ENCODE data around the gene CBR4.
"Not testable (repeated sequence)": the region's sequence is repeated elsewhere in the genome, so short reads cannot be mapped to it uniquely, and the experiment has no call there.

Gene CBR4

DNA sequence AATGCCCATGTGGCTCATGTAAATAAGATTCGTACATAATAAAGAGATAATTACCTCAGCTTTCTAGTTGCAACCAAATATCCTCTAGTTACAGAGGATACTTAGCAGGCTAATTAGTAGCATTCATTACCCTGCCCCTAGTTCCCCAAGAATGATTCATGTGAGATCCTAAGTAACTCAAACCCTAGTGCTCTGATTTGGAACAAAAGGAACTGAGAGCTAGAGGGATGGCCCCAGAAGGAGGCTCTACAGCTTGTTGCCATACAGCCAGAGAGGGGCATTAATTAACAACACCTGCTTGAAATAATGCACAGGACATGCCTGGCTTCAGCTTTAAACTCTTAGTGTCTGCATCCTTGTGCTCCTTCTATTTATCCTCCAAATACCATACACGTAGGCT is 32.6 kb upstream of the CBR4 start:
- H3K4me3 ChIP-seq (replicated peaks; ENCODE audit: low read depth, low read length) = no peak overlapping the region
- TF ChIP-seq, protein P1, sequence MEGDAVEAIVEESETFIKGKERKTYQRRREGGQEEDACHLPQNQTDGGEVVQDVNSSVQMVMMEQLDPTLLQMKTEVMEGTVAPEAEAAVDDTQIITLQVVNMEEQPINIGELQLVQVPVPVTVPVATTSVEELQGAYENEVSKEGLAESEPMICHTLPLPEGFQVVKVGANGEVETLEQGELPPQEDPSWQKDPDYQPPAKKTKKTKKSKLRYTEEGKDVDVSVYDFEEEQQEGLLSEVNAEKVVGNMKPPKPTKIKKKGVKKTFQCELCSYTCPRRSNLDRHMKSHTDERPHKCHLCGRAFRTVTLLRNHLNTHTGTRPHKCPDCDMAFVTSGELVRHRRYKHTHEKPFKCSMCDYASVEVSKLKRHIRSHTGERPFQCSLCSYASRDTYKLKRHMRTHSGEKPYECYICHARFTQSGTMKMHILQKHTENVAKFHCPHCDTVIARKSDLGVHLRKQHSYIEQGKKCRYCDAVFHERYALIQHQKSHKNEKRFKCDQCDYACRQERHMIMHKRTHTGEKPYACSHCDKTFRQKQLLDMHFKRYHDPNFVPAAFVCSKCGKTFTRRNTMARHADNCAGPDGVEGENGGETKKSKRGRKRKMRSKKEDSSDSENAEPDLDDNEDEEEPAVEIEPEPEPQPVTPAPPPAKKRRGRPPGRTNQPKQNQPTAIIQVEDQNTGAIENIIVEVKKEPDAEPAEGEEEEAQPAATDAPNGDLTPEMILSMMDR (IDR thresholded peaks at IDR 0.05; ENCODE audit: low read length, missing control alignments) = no peak
- DNase-seq (ENCODE audit: low read depth) = no peak

- TF ChIP-seq, protein P1 (IDR thresholded peaks at IDR 0.05; ENCODE audit: low read length, missing control alignments) = no peak
- no peak overlapping the region for H3K4me3 ChIP-seq (replicated peaks; ENCODE audit: low read depth, low read length)
- no peak for DNase-seq (ENCODE audit: low read depth)
Measured at GRCh38 chr4:169040559-169041261, 30.7 kb upstream of the CBR4 start.

DNA sequence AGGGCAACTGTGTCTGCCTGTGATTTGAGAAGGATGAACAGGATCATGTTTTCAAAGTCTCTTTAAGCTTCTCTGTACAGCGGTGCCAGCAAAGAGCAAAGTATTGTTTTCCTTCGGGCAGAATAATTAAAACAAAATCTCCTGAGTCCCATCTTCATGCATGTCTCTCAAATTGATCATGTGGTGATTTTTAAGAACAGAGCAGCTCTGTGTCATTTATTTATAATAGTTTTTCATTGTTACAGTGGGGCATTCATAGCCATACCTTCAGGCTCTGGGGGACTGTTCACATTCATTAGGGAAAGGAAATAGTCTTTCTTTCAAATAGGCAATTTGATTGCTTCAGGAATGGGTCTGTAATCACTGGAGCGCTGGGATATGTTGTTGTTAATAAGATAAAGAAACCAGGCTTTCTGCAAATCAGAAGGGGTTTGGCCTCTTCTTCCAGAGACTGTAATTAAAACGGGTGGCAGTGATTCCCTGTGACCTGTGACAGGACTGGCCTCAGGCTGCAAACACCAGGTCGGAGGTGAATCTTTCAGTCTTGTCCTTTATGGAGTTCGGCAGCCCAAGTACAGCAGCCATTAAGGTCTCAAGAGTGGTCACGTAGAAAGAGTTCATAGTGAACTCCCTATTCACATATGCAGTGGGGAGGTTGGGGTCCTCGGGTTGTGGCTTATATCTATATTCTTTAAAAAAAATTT is 29.3 kb upstream of the CBR4 start:
- TF ChIP-seq, protein P1 (IDR thresholded peaks at IDR 0.05; ENCODE audit: low read length, missing control alignments) = no peak
- DNase-seq (ENCODE audit: low read depth) = no peak
- no peak overlapping the region for H3K4me3 ChIP-seq (replicated peaks; ENCODE audit: low read depth, low read length)

- no peak overlapping the region for H3K4me3 ChIP-seq (replicated peaks; ENCODE audit: low read depth, low read length)
- TF ChIP-seq, protein P1 (IDR thresholded peaks at IDR 0.05; ENCODE audit: low read length, missing control alignments) = no peak
- DNase-seq (ENCODE audit: low read depth) = no peak
Measured at GRCh38 chr4:169037506-169037905, 27.5 kb upstream of the CBR4 start.

DNA sequence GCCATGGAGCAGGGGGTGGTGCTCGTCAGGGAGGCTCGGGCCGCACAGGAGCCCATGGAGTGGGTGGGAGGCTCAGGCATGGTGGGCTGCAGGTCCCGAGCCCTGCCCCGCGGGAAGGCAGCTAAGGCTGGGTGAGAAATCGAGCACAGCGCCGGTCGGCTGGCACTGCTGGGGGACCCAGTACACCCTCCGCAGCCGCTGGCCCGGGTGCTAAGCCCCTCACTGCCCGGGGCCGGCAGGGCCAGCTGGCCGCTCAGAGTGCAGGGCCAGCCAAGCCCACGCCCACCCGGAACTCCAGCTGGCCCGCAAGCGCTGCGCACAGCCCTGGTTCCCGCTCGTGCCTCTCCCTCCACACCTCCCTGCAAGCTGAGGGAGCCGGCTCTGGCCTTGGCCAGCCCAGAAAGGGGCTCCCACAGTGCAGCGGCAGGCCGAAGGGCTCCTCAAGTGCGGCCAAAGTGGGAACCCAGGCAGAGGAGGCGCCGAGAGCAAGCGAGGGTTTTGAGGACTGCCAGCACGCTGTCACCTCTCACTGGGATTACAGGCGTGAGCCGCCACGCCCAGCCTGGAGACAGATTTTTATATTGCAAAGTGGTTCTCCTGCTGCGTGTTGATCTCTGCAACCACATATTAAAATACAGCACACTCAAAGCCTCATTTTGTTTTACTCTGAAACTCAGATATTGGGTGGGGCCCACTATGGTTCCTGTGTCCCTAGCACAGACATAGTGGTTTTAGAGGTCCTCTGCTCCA is 26.0 kb upstream of the CBR4 start:
- not testable (repeated sequence) for H3K4me3 ChIP-seq (replicated peaks; ENCODE audit: low read depth, low read length); DNase-seq (ENCODE audit: low read depth)

GRCh38 chr4:169033660-169034059 is 23.6 kb upstream of the CBR4 start:
- no peak overlapping the region for H3K4me3 ChIP-seq (replicated peaks; ENCODE audit: low read depth, low read length)
- DNase-seq (ENCODE audit: low read depth) = no peak
- TF ChIP-seq, protein P1 (IDR thresholded peaks at IDR 0.05; ENCODE audit: low read length, missing control alignments) = no peak

DNA sequence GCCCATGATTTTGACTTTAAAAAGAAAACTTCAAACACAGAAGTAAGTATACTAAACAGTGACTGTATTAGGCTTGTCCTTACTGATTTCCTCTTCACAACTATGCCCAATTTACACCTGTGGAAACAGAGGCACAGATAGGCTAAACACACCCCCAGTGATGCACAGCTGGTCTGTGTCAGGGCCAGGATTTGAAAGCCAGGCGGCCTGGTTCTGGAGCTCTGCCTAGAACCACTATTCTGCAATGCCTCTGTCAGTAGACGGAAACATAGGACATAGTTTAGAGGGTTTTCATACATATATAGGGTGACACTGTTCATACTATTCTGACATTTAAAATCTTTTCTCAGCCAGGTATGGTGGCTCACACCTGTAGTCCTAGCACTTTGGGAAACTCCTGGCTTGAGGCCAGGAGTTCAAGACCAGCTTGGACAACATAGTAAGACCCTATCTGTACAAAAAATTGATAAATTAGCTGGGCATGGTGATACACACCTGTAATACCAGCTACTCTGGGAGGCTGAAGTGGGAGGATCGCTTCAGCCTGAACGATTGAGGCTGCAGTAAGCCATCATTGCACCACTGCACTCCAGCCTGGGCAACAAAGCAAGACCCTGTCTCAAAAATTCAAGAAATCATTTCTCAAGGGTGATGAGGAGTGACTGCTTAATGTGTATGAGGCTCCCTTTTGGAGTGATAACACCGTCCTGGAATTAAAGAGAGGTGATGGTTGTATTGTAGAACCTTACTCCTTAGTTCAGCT is 23.0 kb upstream of the CBR4 start:
- no peak overlapping the region for H3K4me3 ChIP-seq (replicated peaks; ENCODE audit: low read depth, low read length)
- DNase-seq (ENCODE audit: low read depth) = no peak
- TF ChIP-seq, protein P1 (IDR thresholded peaks at IDR 0.05; ENCODE audit: low read length, missing control alignments) = no peak
